SU-DHL-6 (cell line): Measurements from ENCODE around the gene EDAR.

Source experiments
- EZH2phosphoT487 ChIP-seq: fragments of 200-600 bp; sonication (generic), shearing (Covaris generic); conservative IDR thresholded peaks from 2 replicates; pipeline ENCODE4 v1.6.1; 2018; ENCODE audit warnings: mild to moderate bottlenecking, antibody characterized with exemption, low read length, moderate library complexity, mixed read lengths
- TF ChIP-seq, protein P1 (sequence below): fragments of 200-600 bp; sonication (generic); IDR thresholded peaks from one replicate; pipeline ENCODE4 v1.5.1; 2017; ENCODE audit warnings: antibody characterized with exemption, mild to moderate bottlenecking, low read length, moderate library complexity; ENCODE audit not compliant: insufficient read depth, poor library complexity, severe bottlenecking

DNA sequence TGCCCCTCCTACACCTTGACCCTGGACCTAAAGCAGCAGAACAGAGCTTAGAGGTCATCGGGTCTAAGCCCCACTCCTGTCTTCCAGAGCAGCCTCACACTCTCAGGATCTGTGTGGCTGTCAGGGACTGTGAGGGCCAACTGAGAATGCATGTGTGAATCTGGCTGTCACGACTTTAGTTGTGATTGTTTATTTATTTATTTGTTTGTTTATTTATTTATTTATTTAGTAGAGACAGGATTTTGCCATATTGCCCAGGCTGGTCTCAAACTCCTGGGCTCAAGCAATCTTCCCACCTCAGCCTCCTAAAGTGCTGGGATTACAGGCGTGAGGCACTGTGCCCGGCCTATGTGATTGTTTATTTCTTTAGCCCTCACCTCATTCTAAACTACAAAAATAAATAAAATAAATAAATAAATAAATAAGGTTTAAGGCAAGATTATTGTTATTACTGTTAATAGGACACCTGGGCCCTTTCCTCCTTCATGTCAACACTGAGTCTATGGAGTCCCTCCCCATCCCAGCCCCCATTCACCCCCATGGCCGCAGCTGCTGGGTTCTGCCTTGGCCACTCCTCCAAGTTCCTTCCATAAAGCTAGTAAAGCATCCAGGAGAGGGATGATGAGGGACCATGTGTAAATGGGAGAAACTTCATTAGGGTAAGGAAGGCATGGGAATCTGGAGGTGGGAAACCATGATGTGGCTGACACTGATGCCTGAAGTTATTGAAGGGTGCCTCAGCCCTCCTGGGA lies 39.9 kb upstream of the EDAR start:
- TF ChIP-seq EZH2phosphoT487: no peak
- TF ChIP-seq, protein P1, sequence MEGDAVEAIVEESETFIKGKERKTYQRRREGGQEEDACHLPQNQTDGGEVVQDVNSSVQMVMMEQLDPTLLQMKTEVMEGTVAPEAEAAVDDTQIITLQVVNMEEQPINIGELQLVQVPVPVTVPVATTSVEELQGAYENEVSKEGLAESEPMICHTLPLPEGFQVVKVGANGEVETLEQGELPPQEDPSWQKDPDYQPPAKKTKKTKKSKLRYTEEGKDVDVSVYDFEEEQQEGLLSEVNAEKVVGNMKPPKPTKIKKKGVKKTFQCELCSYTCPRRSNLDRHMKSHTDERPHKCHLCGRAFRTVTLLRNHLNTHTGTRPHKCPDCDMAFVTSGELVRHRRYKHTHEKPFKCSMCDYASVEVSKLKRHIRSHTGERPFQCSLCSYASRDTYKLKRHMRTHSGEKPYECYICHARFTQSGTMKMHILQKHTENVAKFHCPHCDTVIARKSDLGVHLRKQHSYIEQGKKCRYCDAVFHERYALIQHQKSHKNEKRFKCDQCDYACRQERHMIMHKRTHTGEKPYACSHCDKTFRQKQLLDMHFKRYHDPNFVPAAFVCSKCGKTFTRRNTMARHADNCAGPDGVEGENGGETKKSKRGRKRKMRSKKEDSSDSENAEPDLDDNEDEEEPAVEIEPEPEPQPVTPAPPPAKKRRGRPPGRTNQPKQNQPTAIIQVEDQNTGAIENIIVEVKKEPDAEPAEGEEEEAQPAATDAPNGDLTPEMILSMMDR: no peak
